GM19099 (cell line): ENCODE data around the gene MTCL1.

Experiments
- POLR2A ChIP-seq: IDR thresholded peaks from 3 replicates; pipeline ENCODE4 v1.6.1; 2011; ENCODE audit warnings: low read depth; ENCODE audit not compliant: insufficient read length; ENCODE audit errors: extremely low read depth

MTCL1 gene

DNA sequence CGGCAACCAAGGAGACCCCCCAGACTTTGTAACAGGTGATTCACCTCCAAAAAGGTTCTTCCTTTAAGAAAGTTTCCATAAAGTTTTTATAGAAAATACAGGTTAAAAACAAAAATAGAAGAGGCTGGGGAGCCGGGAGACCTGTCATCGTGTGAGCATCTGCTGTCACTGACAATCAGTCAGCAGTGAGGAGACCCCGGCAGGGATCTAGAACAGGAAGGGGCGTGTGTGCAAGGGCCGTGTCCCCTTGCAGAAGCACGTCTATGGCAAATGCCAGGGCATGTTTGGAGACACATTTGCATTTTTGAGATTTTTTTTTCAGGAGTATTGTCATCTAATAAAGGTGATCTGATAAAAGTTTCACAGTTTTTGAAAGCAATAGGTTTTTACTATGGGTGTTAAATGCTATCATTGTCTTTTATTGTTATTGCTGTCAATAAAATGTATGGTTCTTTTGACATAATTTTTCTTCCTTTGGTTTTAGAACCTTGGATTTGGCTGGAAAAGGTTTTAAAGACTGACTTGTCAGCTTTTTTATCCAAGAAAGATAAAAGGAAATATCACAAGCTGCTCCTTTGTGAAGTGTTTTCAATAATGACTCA is 52.1 kb downstream of the MTCL1 start:
- no peak for TF ChIP-seq POLR2A

GRCh38 chr18:8758466-8758865 is 53.1 kb downstream of the MTCL1 start:
- TF ChIP-seq POLR2A, result no peak

DNA sequence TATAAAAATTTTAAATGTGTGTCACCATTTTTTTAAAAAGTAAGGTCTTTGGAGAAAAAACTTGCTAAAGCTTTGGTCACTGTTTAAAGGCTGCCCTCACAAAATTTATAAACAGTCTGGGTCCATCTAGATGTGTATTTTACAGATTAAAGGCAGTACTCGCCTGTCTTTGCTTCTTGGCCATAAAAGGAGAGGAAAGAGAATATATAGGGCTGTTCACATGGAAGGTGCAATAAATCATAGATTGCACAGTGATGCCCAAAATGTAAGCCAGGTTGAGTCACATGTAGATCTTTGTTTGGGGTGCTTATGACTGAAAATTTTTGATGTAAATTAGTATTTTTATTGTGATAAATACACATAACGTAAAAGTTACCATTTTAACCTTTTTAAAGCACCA is 55.6 kb downstream of the MTCL1 start:
- no peak for TF ChIP-seq POLR2A

DNA sequence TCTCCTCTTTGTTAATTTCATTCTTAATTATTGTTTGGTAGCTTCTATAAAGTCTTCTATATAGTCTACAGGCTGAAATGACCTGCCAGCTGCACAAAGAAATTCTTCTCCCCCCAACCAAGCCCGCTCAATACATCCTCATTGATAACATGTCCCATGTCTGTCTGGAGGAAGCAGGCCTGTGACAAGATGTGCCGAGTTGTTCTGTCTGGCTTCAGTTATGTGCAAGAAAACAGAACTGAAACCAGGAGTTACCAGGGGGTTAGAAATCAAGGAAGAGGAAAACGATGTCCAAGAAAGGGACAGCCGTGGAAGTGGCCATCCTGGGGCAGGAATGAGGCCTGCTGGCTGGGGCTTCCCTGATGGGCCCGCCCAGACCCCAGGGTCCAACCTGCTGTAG is 57.6 kb downstream of the MTCL1 start:
- no peak for TF ChIP-seq POLR2A

DNA sequence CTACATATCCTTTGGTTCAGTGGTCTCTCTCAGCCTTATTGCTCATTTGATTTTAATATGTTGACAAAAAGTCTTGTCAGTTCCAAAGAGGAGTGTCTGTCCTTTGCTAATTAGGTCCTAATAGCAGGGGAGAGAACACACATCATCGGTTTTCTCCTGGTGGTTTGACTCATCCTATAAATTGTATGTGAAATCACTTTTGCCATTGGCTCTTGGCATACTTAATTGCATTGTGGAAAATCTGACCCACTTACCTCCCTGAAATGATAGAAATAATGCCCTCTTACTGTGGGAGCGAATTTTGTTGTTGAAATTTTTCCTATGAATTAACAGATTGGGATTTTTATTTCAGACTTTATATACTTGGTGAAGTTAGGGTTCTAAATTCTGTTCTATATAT is 58.3 kb downstream of the MTCL1 start:
- TF ChIP-seq POLR2A, result no peak

- TF ChIP-seq POLR2A, result no peak
Measured at GRCh38 chr18:8765783-8766463, 60.6 kb downstream of the MTCL1 start.

DNA sequence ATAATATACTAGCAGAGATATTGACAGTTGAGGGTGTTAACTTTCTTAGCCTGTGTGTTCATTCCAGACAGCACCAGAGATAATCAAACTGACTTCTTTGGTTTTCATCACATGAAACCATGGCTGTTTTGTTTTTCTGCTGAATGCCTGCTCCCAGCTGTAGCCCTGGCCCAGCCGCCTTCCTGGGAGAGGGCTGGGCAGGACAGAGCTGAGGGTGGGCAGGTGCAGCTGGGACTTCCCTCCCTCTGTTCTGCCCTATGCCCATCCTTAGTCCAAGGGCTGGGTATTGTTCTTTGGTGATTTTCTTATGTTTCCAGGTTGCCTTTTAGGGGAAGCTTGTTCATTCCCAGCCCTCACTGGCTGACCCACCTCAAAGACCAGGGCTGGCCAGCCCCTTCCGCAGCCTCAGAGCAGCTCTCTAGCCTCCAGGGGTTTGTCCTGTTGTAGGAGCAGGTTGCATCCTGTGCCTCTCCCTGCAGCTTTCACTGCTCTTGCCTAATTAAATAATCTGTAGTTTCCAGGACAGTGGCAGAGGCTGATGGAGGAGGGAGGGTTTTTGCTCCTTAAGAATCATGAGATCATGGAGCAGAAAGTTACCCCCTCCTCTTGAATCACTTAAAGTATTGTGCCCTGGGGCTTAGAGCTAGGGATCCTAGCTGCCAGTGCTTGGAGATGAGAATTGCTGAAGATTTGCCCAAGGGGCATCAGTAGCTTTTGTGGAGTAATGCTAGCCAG is 61.4 kb downstream of the MTCL1 start:
- no peak for TF ChIP-seq POLR2A

- no peak for TF ChIP-seq POLR2A
Measured at GRCh38 chr18:8767340-8767739, 62.0 kb downstream of the MTCL1 start.

- TF ChIP-seq POLR2A, result no peak
Measured at GRCh38 chr18:8769509-8770095, 64.2 kb downstream of the MTCL1 start.

GRCh38 chr18:8770657-8771056 is 65.3 kb downstream of the MTCL1 start:
- TF ChIP-seq POLR2A, result no peak

DNA sequence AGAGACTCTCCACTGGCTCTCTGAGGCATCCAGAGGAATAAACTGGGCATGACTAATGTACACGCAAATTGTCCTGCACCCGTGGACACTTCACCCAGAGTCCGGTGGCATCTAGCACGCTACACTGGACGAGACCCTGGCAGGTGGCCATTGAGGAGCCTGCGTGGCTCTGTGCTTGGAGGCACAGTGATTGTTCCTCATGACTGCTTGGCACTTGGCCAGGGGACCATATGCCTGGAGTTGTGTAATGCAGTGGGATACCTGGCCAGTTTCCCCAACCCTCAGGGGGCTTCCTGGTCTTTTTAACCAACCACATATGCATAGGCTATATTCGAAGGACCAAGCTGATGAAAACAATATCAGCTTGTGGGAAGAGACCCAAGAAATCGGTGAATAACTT is 66.6 kb downstream of the MTCL1 start:
- TF ChIP-seq POLR2A, result no peak

GRCh38 chr18:8773980-8774379 is 68.6 kb downstream of the MTCL1 start:
- no peak for TF ChIP-seq POLR2A

DNA sequence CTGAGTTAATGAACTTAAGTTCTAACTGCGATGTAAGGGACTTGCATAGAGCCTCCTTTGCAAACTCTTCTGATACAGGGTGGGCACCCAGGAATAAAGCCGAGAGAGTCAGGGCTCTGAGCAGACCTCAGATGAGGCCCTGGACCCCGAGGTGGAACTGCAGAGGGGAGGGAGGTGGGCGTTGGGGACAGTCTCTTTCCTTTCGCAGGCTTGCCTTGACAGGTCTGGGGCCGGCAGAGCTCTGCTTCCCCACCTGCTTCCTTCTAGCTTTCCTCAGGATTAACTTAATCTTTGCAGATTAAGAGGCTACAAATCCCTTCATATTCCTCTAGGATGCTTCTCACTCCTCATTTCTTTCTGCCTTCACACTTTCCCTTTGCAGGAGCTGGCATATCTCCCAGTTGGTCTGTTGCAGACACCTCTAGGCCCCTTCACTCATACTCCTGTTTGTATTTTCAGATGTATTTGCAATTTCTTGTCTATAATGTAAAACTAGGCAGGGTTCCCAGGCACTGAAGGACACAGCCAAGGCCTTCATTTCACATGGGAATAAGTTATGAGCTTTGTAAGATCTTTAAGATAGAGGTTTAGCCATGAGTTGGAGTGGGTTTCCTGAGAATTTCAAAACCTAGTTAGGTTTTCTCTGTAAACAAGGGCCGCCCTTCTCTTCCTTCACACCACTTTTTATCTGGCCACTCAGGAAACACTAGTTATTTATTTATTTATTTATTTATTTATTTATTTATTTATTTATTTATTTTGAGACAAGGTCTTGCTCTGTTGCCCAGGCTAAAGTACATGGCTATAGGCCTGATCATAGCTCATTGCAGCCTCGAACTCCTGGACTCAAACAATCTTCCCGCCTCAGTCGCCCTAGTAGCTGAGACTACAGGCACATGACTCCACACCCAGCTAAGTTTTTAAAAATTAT is 70.9 kb downstream of the MTCL1 start:
- TF ChIP-seq POLR2A, result no peak

GRCh38 chr18:8777846-8778245 is 72.5 kb downstream of the MTCL1 start:
- no peak for TF ChIP-seq POLR2A

DNA sequence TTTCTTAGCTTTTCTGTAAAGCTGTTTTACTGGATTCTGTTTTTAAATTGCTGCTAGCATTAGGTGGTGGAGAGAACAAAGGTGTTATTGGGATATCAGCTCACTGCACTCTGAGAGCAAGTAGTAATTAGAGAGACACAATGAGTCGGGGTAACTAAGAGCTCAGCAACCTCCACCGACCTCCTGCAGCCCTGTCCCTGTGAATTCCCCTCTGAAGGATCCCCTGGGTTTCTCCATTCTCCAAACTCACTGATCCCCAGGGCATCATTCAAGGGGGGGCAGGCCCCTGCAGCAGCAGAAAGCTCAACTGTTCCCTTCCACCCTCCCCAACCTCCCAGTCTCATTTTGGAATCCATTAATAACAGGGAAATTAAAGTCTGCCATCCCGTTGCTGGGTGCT is 73.0 kb downstream of the MTCL1 start:
- no peak for TF ChIP-seq POLR2A
